H1 (cell line): ENCODE results near the gene GGT7. TPM values are rescaled to one million over a fixed set of nuclear protein-coding genes. Genes with fewer than 3 reads are reported as not detected.

Experiments
- CTCF ChIA-PET: fragments of 300-600 bp; sonication (Branson Sonifier 250); formaldehyde crosslinking; loops from one replicate; lab custom pipeline; 2021; ENCODE audit not compliant: partially characterized antibody; lab: Charles Lee
- POLR2A ChIA-PET: fragments of 300-600 bp; sonication (Branson Sonifier 250); formaldehyde crosslinking; loops from one replicate; lab custom pipeline; 2021; ENCODE audit warnings: inconsistent platforms; ENCODE audit not compliant: partially characterized antibody; lab: Charles Lee
- DNase-seq, 2 experiments: peaks; one replicate each; pipeline versions ENCODE4 v3.0.0 to v3.0.0-alpha.2; 2010 to 2022; ENCODE audit warnings: low spot score in 2 of 2, low read depth in 1 of 2, mixed read lengths in 1 of 2
- FAIRE-seq: peaks from 2 replicates; lab custom pipeline; 2011; peaks lifted over from hg19 to GRCh38; lab: Jason Lieb, UNC
- H2AFZ ChIP-seq: 2 replicates; pipeline ENCODE4 v1.8.1; 2012; ENCODE audit warnings: low read length, inconsistent platforms
- H2AK5ac ChIP-seq: 2 replicates; pipeline ENCODE4 v1.6.1; 2013; ENCODE audit warnings: low read depth, low read length
- H2BK120ac ChIP-seq: replicated peaks from 2 replicates; pipeline ENCODE3; 2013; ENCODE audit warnings: low read depth, low read length, inconsistent platforms
- H2BK12ac ChIP-seq: 2 replicates; pipeline ENCODE4 v1.6.1; 2013; ENCODE audit warnings: low read depth, low read length
- H2BK15ac ChIP-seq: 2 replicates; pipeline ENCODE4 v1.6.1; 2013; ENCODE audit warnings: low read length
- H2BK20ac ChIP-seq: 2 replicates; pipeline ENCODE4 v1.6.1; 2013; ENCODE audit warnings: low read length
- H2BK5ac ChIP-seq: 2 replicates; pipeline ENCODE4 v1.6.1; 2013; ENCODE audit warnings: low read depth, low read length
- H3K14ac ChIP-seq: 2 replicates; pipeline ENCODE4 v1.6.1; 2013; ENCODE audit warnings: inconsistent platforms; ENCODE audit not compliant: insufficient read length
- H3K18ac ChIP-seq: 2 replicates; pipeline ENCODE4 v1.6.1; 2013; ENCODE audit warnings: low read length; ENCODE audit errors: extremely low read depth
- H3K23ac ChIP-seq: 2 replicates; pipeline ENCODE4 v1.6.1; 2013; ENCODE audit warnings: inconsistent platforms; ENCODE audit not compliant: insufficient read length
- H3K23me2 ChIP-seq: 2 replicates; pipeline ENCODE4 v1.6.1; 2013; ENCODE audit warnings: low read depth, low read length
- H3K27ac ChIP-seq: 2 replicates; pipeline ENCODE4 v1.6.1; 2011; ENCODE audit warnings: low read depth, low read length, inconsistent platforms
- H3K27me3 ChIP-seq, 4 experiments: replicated peaks in 1 of 4; 1 replicate in 1 of 4; 2 replicates in 3 of 4; pipeline versions ENCODE4 v1.6.1 to v1.8.1; 2011 to 2013; ENCODE audit warnings: low read length in 3 of 4, mild to moderate bottlenecking in 3 of 4, inconsistent platforms in 2 of 4, mixed read lengths in 2 of 4, moderate library complexity in 1 of 4; ENCODE audit not compliant: control insufficient read depth in 3 of 4, insufficient read depth in 3 of 4; ENCODE audit errors: extremely low read depth in 1 of 4
- H3K36me3 ChIP-seq, 4 experiments: 2 replicates each; pipeline versions ENCODE4 v1.6.1 to v1.8.1; 2011 to 2013; ENCODE audit warnings: mild to moderate bottlenecking in 4 of 4, low read length in 3 of 4, moderate library complexity in 2 of 4, control low read depth in 1 of 4, inconsistent platforms in 1 of 4; ENCODE audit not compliant: insufficient read depth in 4 of 4, control insufficient read depth in 2 of 4
- H3K4ac ChIP-seq: replicated peaks from 2 replicates; pipeline ENCODE3; 2013; ENCODE audit warnings: low read length, low read depth, mixed read lengths, inconsistent platforms; ENCODE audit not compliant: insufficient read length
- H3K4me1 ChIP-seq, 4 experiments: replicated peaks in 1 of 4; 1 replicate in 1 of 4; 2 replicates in 3 of 4; pipeline versions ENCODE4 v1.6.1 to v1.8.1; 2011 to 2013; ENCODE audit warnings: low read length in 3 of 4, inconsistent platforms in 2 of 4, mixed read lengths in 1 of 4; ENCODE audit not compliant: insufficient read depth in 4 of 4, control insufficient read depth in 3 of 4
- H3K4me2 ChIP-seq, 2 experiments: 2 replicates each; pipeline versions ENCODE4 v1.6.1 to v1.8.1; 2011 to 2013; ENCODE audit warnings: low read depth in 2 of 2, low read length in 2 of 2, control low read depth in 1 of 2, inconsistent platforms in 1 of 2, mild to moderate bottlenecking in 1 of 2; ENCODE audit not compliant: insufficient read depth in 1 of 2
- H3K4me3 ChIP-seq, 4 experiments: fragments of 200-600, 300-600 bp in 1 of 4; sonication (generic), shearing (Covaris generic), sonication (Bioruptor Twin) in 1 of 4; 2 replicates each; pipeline versions ENCODE4 v1.5.1 to v1.8.1; 2011 to 2016; ENCODE audit warnings: low read length in 4 of 4, low read depth in 3 of 4, control low read depth in 2 of 4, inconsistent platforms in 2 of 4, mild to moderate bottlenecking in 2 of 4, mixed read lengths in 1 of 4, moderate library complexity in 1 of 4; ENCODE audit not compliant: insufficient read depth in 2 of 4; ENCODE audit errors: extremely low read depth in 1 of 4
- H3K56ac ChIP-seq: replicated peaks from 2 replicates; pipeline ENCODE3; 2013; ENCODE audit warnings: low read depth, mild to moderate bottlenecking, mixed read lengths, low read length, inconsistent platforms; ENCODE audit not compliant: insufficient read length
- H3K79me1 ChIP-seq: 2 replicates; pipeline ENCODE4 v1.6.1; 2013; ENCODE audit warnings: low read depth, low read length, control low read depth
- H3K79me2 ChIP-seq, 2 experiments: 2 replicates each; pipeline versions ENCODE4 v1.6.1 to v1.8.1; 2012 to 2013; ENCODE audit warnings: low read length in 2 of 2, mild to moderate bottlenecking in 2 of 2, inconsistent platforms in 1 of 2; ENCODE audit not compliant: insufficient read depth in 2 of 2, control insufficient read depth in 1 of 2
- H3K9ac ChIP-seq, 4 experiments: replicated peaks in 1 of 4; 1 replicate in 1 of 4; 2 replicates in 3 of 4; pipeline versions ENCODE4 v1.6.1 to v1.8.1; 2011 to 2013; ENCODE audit warnings: low read depth in 3 of 4, low read length in 3 of 4, control low read depth in 2 of 4, mild to moderate bottlenecking in 2 of 4, moderate library complexity in 2 of 4, inconsistent platforms in 1 of 4; ENCODE audit errors: extremely low read depth in 1 of 4
- H3K9me3 ChIP-seq, 2 experiments: 2 replicates each; pipeline versions ENCODE4 v1.6.1 to v1.8.1; 2012 to 2013; ENCODE audit warnings: mild to moderate bottlenecking in 2 of 2, moderate library complexity in 2 of 2, control low read depth in 1 of 2, inconsistent platforms in 1 of 2, low read depth in 1 of 2, low read length in 1 of 2, mixed read lengths in 1 of 2; ENCODE audit not compliant: insufficient read depth in 2 of 2
- H4K20me1 ChIP-seq, 2 experiments: replicated peaks in 1 of 2; 2 replicates each; pipeline versions ENCODE3 to v1.8.1; 2011 to 2013; ENCODE audit warnings: inconsistent platforms in 2 of 2, low read length in 2 of 2, mild to moderate bottlenecking in 1 of 2; ENCODE audit not compliant: insufficient read depth in 2 of 2, control insufficient read depth in 1 of 2
- H4K5ac ChIP-seq: 2 replicates; pipeline ENCODE4 v1.6.1; 2013; ENCODE audit warnings: low read length, low read depth, mixed read lengths, inconsistent platforms; ENCODE audit not compliant: insufficient read length
- H4K8ac ChIP-seq: 2 replicates; pipeline ENCODE4 v1.8.0; 2013; ENCODE audit warnings: mild to moderate bottlenecking, moderate library complexity, low read length, inconsistent platforms; ENCODE audit not compliant: insufficient read depth; ENCODE audit errors: extremely low read depth
- H4K91ac ChIP-seq: replicated peaks from 2 replicates; pipeline ENCODE3; 2013; ENCODE audit warnings: low read length, mixed read lengths, inconsistent platforms; ENCODE audit not compliant: insufficient read length
- ASH2L ChIP-seq: fragments of 200-600, 300-600 bp; sonication (generic); IDR thresholded peaks from one replicate; pipeline ENCODE4 v1.7.1; 2017; ENCODE audit warnings: low read length
- ATF3 ChIP-seq: IDR thresholded peaks from 2 replicates; pipeline ENCODE4 v1.6.1; 2011; ENCODE audit warnings: low read depth, mild to moderate bottlenecking, low read length; ENCODE audit not compliant: insufficient read depth
- CEBPB ChIP-seq: IDR thresholded peaks from 2 replicates; pipeline ENCODE4 v1.6.1; 2012; ENCODE audit warnings: low read depth, low read length
- KDM5A ChIP-seq: fragments of 200-600 bp; IDR thresholded peaks from 2 replicates; pipeline ENCODE4 v1.7.1; 2012; ENCODE audit warnings: mild to moderate bottlenecking, low read length, inconsistent platforms, mixed read lengths
- RBBP5 ChIP-seq: IDR thresholded peaks from 2 replicates; pipeline ENCODE4 v1.7.1; 2012; ENCODE audit warnings: low read depth, mild to moderate bottlenecking, inconsistent platforms, low read length, moderate library complexity, borderline replicate concordance
- SIRT6 ChIP-seq: IDR thresholded peaks from one replicate; pipeline ENCODE4 v1.7.1; 2012; ENCODE audit warnings: low read length, inconsistent platforms
- WGBS, 2 experiments: shearing (Covaris generic) in 1 of 2; methylation state at CpG; one replicate each; pipeline versions ENCODE4 v1.1.6 to v1.1.7; 2013 to 2015; ENCODE audit warnings: low lambda C conversion rate in 2 of 2, mixed read lengths in 2 of 2, inconsistent platforms in 1 of 2, low coverage in 1 of 2, missing lambda C conversion rate in 1 of 2; ENCODE audit not compliant: insufficient replicate concordance in 2 of 2, insufficient coverage in 1 of 2, insufficient read length in 1 of 2; ENCODE audit errors: extremely low coverage in 1 of 2, missing lambda C conversion rate in 1 of 2; 5-methylcytosine and 5-hydroxymethylcytosine counted together
- polyA plus RNA-seq, 7 experiments: library from polyadenylated mRNA; depleted of rRNA in 3 of 7; stranded (reverse) in 5 of 7; unstranded in 2 of 7; fragments of >200 nt in 5 of 7; fragments of 200-250 nt in 2 of 7; gene quantifications; 1 replicate in 5 of 7; 2 replicates in 1 of 7; 4 replicates in 1 of 7; pipeline versions ENCODE4 v1.2.1 to v1.2.3, GENCODE V29; 2011 to 2013; ENCODE audit warnings: missing spikeins in 2 of 7, mixed read lengths in 2 of 7
- total RNA-seq: library from RNA; stranded (reverse); fragmentation: NEBNext Ultra II Directional; extraction: Animal tissue kit (Norgen Biotek cat#: 25700); gene quantifications from 2 replicates; pipeline ENCODE4 v1.2.1, GENCODE V29; 2021

The GGT7 gene
- total and polyA plus RNA-seq, 2 of the 8 experiments (the other 6 are each of a cell fraction or from before 2014, with no cell fraction given), result 20.2 to 25.5 TPM

- 97% methylated on average over 4 of the region's 4 CpGs; no CpG with 5 or more reads in 1 of the 2 experiments for WGBS, 2 experiments
These were observed 42.5 kb upstream of the GGT7 start for GRCh38 chr20:34915131-34915530.

More at GRCh38 chr20:34915131-34915530, 42.5 kb upstream of the GGT7 start:
- no peak for FAIRE-seq
- CTCF ChIA-PET, result interaction anchor here (1.5 kb wide), 1 partner anchor 41 kb away, joined by 4 read pairs; no protein-coding TSS in a partner anchor
- no peak overlapping the region for H3K23ac ChIP-seq
- no peak overlapping the region for H3K9ac ChIP-seq
- H3K4me1 ChIP-seq, result no peaks in the 10 kb centered on the region
- H4K5ac ChIP-seq, result no peak overlapping the region
- H4K20me1 ChIP-seq, result peaks cover 0 to 2% of the 10 kb centered on the region in 2 experiments
- H3K79me1 ChIP-seq, result no peaks in the 10 kb centered on the region; the same call in 1 of the 2 replicates
- H4K8ac ChIP-seq, result no peak overlapping the region
- H2AK5ac ChIP-seq, result no peak overlapping the region
- H3K27ac ChIP-seq, result no peak overlapping the region
- no peak overlapping the region for H2AFZ ChIP-seq
- H3K23me2 ChIP-seq, result no peaks in the 10 kb centered on the region; the same call in 1 of the 2 replicates
- H3K18ac ChIP-seq, result no peak overlapping the region
- H2BK12ac ChIP-seq, result no peak overlapping the region
- no peak overlapping the region for H2BK5ac ChIP-seq
- DNase-seq, result no peak
- no peak overlapping the region for H2BK120ac ChIP-seq
- no peaks in the 10 kb centered on the region for H3K36me3 ChIP-seq
- H2BK20ac ChIP-seq, result no peak overlapping the region
- H3K4me3 ChIP-seq, result no peak overlapping the region
- H3K79me2 ChIP-seq, result no peaks in the 10 kb centered on the region
- POLR2A ChIA-PET, result interaction anchor here (0.6 to 1.3 kb wide), 2 partner anchors 9 to 655 kb away, joined by 3 to 5 read pairs; no protein-coding TSS in a partner anchor
- H4K91ac ChIP-seq, result no peak overlapping the region
- H3K14ac ChIP-seq, result no peak overlapping the region
- no peaks in the 10 kb centered on the region for H3K27me3 ChIP-seq
- no peaks in the 10 kb centered on the region for H3K9me3 ChIP-seq
- no peak overlapping the region for H3K56ac ChIP-seq
- H3K4ac ChIP-seq, result no peak overlapping the region
- H2BK15ac ChIP-seq, result no peak overlapping the region
- H3K4me2 ChIP-seq, result no peak overlapping the region
- no peak for TF ChIP-seq CEBPB
- no peak for TF ChIP-seq RBBP5
- TF ChIP-seq KDM5A, result no peak
- no peak for TF ChIP-seq SIRT6
- no peak for TF ChIP-seq ASH2L
- TF ChIP-seq ATF3, result no peak
